ENCODE results near the gene DENND4A. TPM values are rescaled to one million over a fixed set of nuclear protein-coding genes. Genes with fewer than 3 reads are reported as not detected.

Gene DENND4A
- polyA plus RNA-seq, 2 of the 4 experiments (the other 2 are of a cell fraction): 5.6 to 16.8 TPM

DNA sequence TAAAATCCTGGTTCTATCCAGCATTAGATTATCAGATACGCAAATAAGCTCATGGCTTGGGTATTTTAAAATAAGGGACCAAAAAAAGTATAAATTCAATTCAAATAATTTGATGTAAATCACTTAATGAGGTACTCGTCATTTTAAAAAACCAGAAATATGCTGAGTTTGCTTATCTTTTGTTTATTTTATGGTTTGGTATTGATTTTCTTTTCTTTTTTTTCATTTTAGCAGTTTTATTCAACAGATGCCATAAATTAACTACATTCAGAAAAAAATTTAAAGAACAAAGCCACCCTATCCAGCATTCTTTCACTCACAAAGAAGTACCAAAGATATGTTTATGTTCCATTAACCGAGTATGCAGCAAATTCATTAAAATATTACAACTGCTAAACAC is 22.6 kb downstream of the DENND4A start:
- Histone ChIP-seq H3K4me3 (no peak overlapping the region), H3K4me2 (no peak overlapping the region), H3K9me3 (no peaks in the 10 kb centered on the region), H3K4me1 (peaks cover 15% of the 10 kb centered on the region), H3K27ac (no peak overlapping the region)
- no peak for ATAC-seq
- POLR2A ChIA-PET: interaction anchor here (0.7 kb wide), 1 partner anchor 13 kb away, joined by 3 read pairs; no protein-coding TSS in a partner anchor
- 86% methylated on average over 3 of the region's 3 CpGs for WGBS (ENCODE audit: missing lambda C conversion rate)
- CTCF ChIA-PET: interaction anchor here (0.9 to 2.2 kb wide), 6 partner anchors 9 to 63 kb away, joined by 3 to 5 read pairs (median 4); partner anchors contain the start of gene DENND4A
- DNase-seq (ENCODE audit: low read depth in 1 of 2, low spot score in 1 of 2): no peak
- TF ChIP-seq POLR2AphosphoS2 (conservative IDR thresholded peaks at IDR 0.05; ENCODE audit: low read length) (no peak), MAFK (IDR thresholded peaks at IDR 0.05; ENCODE audit: partially characterized antibody) (peak; percentile 93)
- no peak for FAIRE-seq

GRCh38 chr15:65767895-65768294 is 24.2 kb downstream of the DENND4A start:
- CTCF ChIA-PET: interaction anchor here (0.6 to 1.6 kb wide), 2 partner anchors 15 to 65 kb away, joined by 3 to 5 read pairs; no protein-coding TSS in a partner anchor
- TF ChIP-seq E2F6 (IDR thresholded peaks at IDR 0.05; ENCODE audit: borderline replicate concordance, low read depth): no peak
- no peak for TF ChIP-seq FOSL2 (IDR thresholded peaks at IDR 0.05)
- no peak for TF ChIP-seq FOSL2 (CRISPR knock-in tag; IDR thresholded peaks at IDR 0.05)
- TF ChIP-seq HOXA7 (CRISPR knock-in tag; IDR thresholded peaks at IDR 0.05): no peak
- TF ChIP-seq FOXS1 (CRISPR knock-in tag; IDR thresholded peaks at IDR 0.05): no peak
- no peak for TF ChIP-seq JUN (IDR thresholded peaks at IDR 0.05)
- TF ChIP-seq ZSCAN20 (CRISPR knock-in tag; IDR thresholded peaks at IDR 0.05): no peak
- TF ChIP-seq HEYL (CRISPR knock-in tag; IDR thresholded peaks at IDR 0.05): no peak
- no peak for TF ChIP-seq ESRRA (IDR thresholded peaks at IDR 0.05; ENCODE audit: borderline replicate concordance, low read length)
- TF ChIP-seq CBX8 (IDR thresholded peaks at IDR 0.05): no peak
- TF ChIP-seq BHLHE40 (IDR thresholded peaks at IDR 0.05; ENCODE audit: low read depth, low read length): no peak
- TF ChIP-seq, protein P1, sequence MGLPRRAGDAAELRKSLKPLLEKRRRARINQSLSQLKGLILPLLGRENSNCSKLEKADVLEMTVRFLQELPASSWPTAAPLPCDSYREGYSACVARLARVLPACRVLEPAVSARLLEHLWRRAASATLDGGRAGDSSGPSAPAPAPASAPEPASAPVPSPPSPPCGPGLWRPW (IDR thresholded peaks at IDR 0.05): no peak
- TF ChIP-seq RCOR1 (IDR thresholded peaks at IDR 0.05; ENCODE audit: low read depth, low read length): no peak
- no peak for TF ChIP-seq POLR2AphosphoS2 (conservative IDR thresholded peaks at IDR 0.05; ENCODE audit: low read length)
- TF ChIP-seq CEBPB (IDR thresholded peaks at IDR 0.05): no peak
- no peak overlapping the region for H3K4me3 ChIP-seq
- H3K4me1 ChIP-seq: peaks cover 15% of the 10 kb centered on the region
- H3K9me3 ChIP-seq: no peaks in the 10 kb centered on the region
- H3K27ac ChIP-seq: no peak overlapping the region
- FAIRE-seq (no peak), DNase-seq (ENCODE audit: low read depth in 1 of 2, low spot score in 1 of 2) (no peak), ATAC-seq (no peak)
- H3K4me2 ChIP-seq: no peak overlapping the region
- POLR2A ChIA-PET: no interaction called here
- WGBS (ENCODE audit: missing lambda C conversion rate): 90% methylated on average over 8 of the region's 8 CpGs

GRCh38 chr15:65767264-65767595 is 24.9 kb downstream of the DENND4A start:
- Histone ChIP-seq H3K4me1 (peaks cover 15% of the 10 kb centered on the region), H3K4me2 (peak overlapping the region; percentile 49), H3K27ac (no peak overlapping the region), H3K4me3 (no peak overlapping the region), H3K9me3 (no peaks in the 10 kb centered on the region)
- CTCF ChIA-PET: interaction anchor here (0.8 to 1.5 kb wide), 3 partner anchors 11 to 62 kb away, joined by 3 to 4 read pairs (median 3); no protein-coding TSS in a partner anchor
- ATAC-seq: 0 out of 6 replicates have a peak, but pooled peaks of 1 of the 2 experiments have one; percentile 37
- DNase-seq (ENCODE audit: low read depth in 1 of 2, low spot score in 1 of 2): no peak
- POLR2A ChIA-PET: no interaction called here
- TF ChIP-seq, protein P2, sequence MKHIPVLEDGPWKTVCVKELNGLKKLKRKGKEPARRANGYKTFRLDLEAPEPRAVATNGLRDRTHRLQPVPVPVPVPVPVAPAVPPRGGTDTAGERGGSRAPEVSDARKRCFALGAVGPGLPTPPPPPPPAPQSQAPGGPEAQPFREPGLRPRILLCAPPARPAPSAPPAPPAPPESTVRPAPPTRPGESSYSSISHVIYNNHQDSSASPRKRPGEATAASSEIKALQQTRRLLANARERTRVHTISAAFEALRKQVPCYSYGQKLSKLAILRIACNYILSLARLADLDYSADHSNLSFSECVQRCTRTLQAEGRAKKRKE (CRISPR knock-in tag; IDR thresholded peaks at IDR 0.05; ENCODE audit: low read depth): no peak
- no peak for TF ChIP-seq ZSCAN20 (CRISPR knock-in tag; IDR thresholded peaks at IDR 0.05)
- no peak for TF ChIP-seq TP53 (CRISPR knock-in tag; IDR thresholded peaks at IDR 0.05)
- TF ChIP-seq JUN (IDR thresholded peaks at IDR 0.05): no peak
- no peak for TF ChIP-seq NPAS2 (CRISPR knock-in tag; IDR thresholded peaks at IDR 0.05; ENCODE audit: borderline replicate concordance)
- no peak for TF ChIP-seq RARB (CRISPR knock-in tag; IDR thresholded peaks at IDR 0.05)
- TF ChIP-seq CBX8 (IDR thresholded peaks at IDR 0.05): no peak
- no peak for TF ChIP-seq ZFP36 (IDR thresholded peaks at IDR 0.05; ENCODE audit: borderline replicate concordance, partially characterized antibody)
- TF ChIP-seq GATA3 (IDR thresholded peaks at IDR 0.05; ENCODE audit: borderline replicate concordance): no peak
- TF ChIP-seq EHF (CRISPR knock-in tag; IDR thresholded peaks at IDR 0.05): no peak
- TF ChIP-seq RCOR1 (IDR thresholded peaks at IDR 0.05; ENCODE audit: low read depth, low read length): no peak
- no peak for FAIRE-seq
